Spleen (tissue), 7 donors: Measurements from ENCODE around the gene FANCE.

ENCODE experiments used
- CTCF ChIP-seq, 11 experiments: fragments of 200-600 bp in 7 of 11; fragments of 450-650 bp in 4 of 11; sonication (generic) in 4 of 11; IDR thresholded peaks in 8 of 11; conservative IDR thresholded peaks in 3 of 11; 1 replicate in 7 of 11; 2 replicates in 4 of 11; pipeline versions ENCODE4 v1.4.0 to v1.8.0; 2016 to 2021; ENCODE audit warnings: antibody characterized with exemption in 11 of 11, inconsistent platforms in 4 of 11, mild to moderate bottlenecking in 1 of 11
- POLR2A ChIP-seq, 3 donors: fragments of 450-650 bp; IDR thresholded peaks; one replicate each; pipeline ENCODE4 v1.5.1; 2017; ENCODE audit warnings: antibody characterized with exemption in 3 of 3, mild to moderate bottlenecking in 1 of 3
- POLR2AphosphoS5 ChIP-seq, 3 donors: sonication (generic); formaldehyde crosslinking; IDR thresholded peaks; one replicate each; pipeline ENCODE4 v1.5.1; 2017; ENCODE audit warnings: antibody characterized with exemption in 3 of 3
- donor health status: DM: no; HTN: no; CAD: no; lungs with moderate emphysema.
- donor health status: DM: no; HTN: no; CAD: no.
- donor health status: DM: no; HTN: no; CAD: no.

- no peak for TF ChIP-seq CTCF (IDR thresholded peaks at IDR 0.05 in 8 of 11, conservative IDR thresholded peaks at IDR 0.05 in 3 of 11)
- no peak for TF ChIP-seq POLR2A (IDR thresholded peaks at IDR 0.05)
- no peak for TF ChIP-seq POLR2AphosphoS5 (IDR thresholded peaks at IDR 0.05)
These were observed 23.9 kb downstream of the FANCE start for GRCh38 chr6:35476004-35476403.
